HFF-Myc (cell line): ENCODE measurements around the gene SHB.

Source experiments
- DNase-seq: peaks from one replicate; pipeline ENCODE4 v3.0.0-alpha.2; 2011; ENCODE audit warnings: low read depth; ENCODE audit errors: extremely low read depth
- H3K4me3 ChIP-seq: replicated peaks from 2 replicates; pipeline ENCODE4 v1.5.1; 2011; ENCODE audit warnings: low read depth, mild to moderate bottlenecking, control low read depth, low read length
- CTCF ChIP-seq: IDR thresholded peaks from 2 replicates; pipeline ENCODE4 v1.5.1; 2012; ENCODE audit warnings: mild to moderate bottlenecking, low read depth, low read length, control low read depth; ENCODE audit errors: missing control alignments

SHB gene

GRCh38 chr9:37938121-37938891 lies 130.7 kb downstream of the SHB start:
- H3K4me3 ChIP-seq = peak overlapping the region; percentile 1; the same call in 1 of the 2 replicates
- peak; percentile 87 for DNase-seq

GRCh38 chr9:37937366-37937765 lies 131.7 kb downstream of the SHB start:
- no peak for TF ChIP-seq CTCF
- no peak overlapping the region for H3K4me3 ChIP-seq
- no peak for DNase-seq

More at GRCh38 chr9:37938121-37938891, 130.7 kb downstream of the SHB start:
- no peak for TF ChIP-seq CTCF

- H3K4me3 ChIP-seq = no peak overlapping the region
- DNase-seq = no peak
These were observed 132.1 kb downstream of the SHB start for GRCh38 chr9:37936965-37937364.

GRCh38 chr9:37936376-37936775 lies 132.7 kb downstream of the SHB start:
- no peak for TF ChIP-seq CTCF
- no peak for DNase-seq
- H3K4me3 ChIP-seq = no peak overlapping the region

More at GRCh38 chr9:37936965-37937364, 132.1 kb downstream of the SHB start:
- no peak for TF ChIP-seq CTCF

- no peak for TF ChIP-seq CTCF
- no peak for DNase-seq
- no peak overlapping the region for H3K4me3 ChIP-seq
These were observed 133.9 kb downstream of the SHB start for GRCh38 chr9:37935096-37935495.

- no peak for DNase-seq
- no peak overlapping the region for H3K4me3 ChIP-seq
- no peak for TF ChIP-seq CTCF
These were observed 137.4 kb downstream of the SHB start for GRCh38 chr9:37931592-37931991.
